ENCODE results near the gene NPLOC4. TPM values are rescaled to one million over a fixed set of nuclear protein-coding genes. Genes with fewer than 3 reads are reported as not detected.

The NPLOC4 gene
- total and polyA plus RNA-seq, 2 of the 8 experiments (the other 6 are each of a cell fraction or from before 2014, with no cell fraction given) = 70.7 to 92.7 TPM

- no peak for TF ChIP-seq RXRA (IDR thresholded peaks at IDR 0.05; ENCODE audit: insufficient read depth, low read depth, low read length)
- TF ChIP-seq POLR2A (IDR thresholded peaks at IDR 0.05; ENCODE audit: control extremely low read depth in 1 of 2, low read depth in 2 of 2, low read length in 2 of 2) = no peak
Observed at GRCh38 chr17:81635431-81635830, 1.5 kb downstream of the NPLOC4 start (continued).

Measured in H1 (cell line).